ENCODE results near the gene RNF175. TPM values are rescaled to one million over a fixed set of nuclear protein-coding genes. Genes with fewer than 3 reads are reported as not detected.

The RNF175 gene
- polyA plus RNA-seq, 1 donor from 2014 or later, result 30.1 TPM

GRCh38 chr4:153728660-153729059, 31.2 kb downstream of the RNF175 start:
- TF ChIP-seq REST (IDR thresholded peaks at IDR 0.05; ENCODE audit: borderline replicate concordance) (no peak), TAF1 (IDR thresholded peaks at IDR 0.05; ENCODE audit: low read depth) (no peak), SMC3 (conservative IDR thresholded peaks at IDR 0.05; ENCODE audit: poor library complexity) (no peak), EZH2 (IDR thresholded peaks at IDR 0.05; ENCODE audit: borderline replicate concordance, insufficient read depth, low read length, poor library complexity, severe bottlenecking) (no peak), MXI1 (conservative IDR thresholded peaks at IDR 0.05; ENCODE audit: poor library complexity, severe bottlenecking) (no peak), CTCF (IDR thresholded peaks at IDR 0.05; ENCODE audit: poor library complexity, severe bottlenecking) (no peak), RAD21 (conservative IDR thresholded peaks at IDR 0.05) (no peak)

GRCh38 chr4:153728151-153728550, 31.7 kb downstream of the RNF175 start:
- no peaks in the 10 kb centered on the region for H3F3A ChIP-seq (ENCODE audit: insufficient read depth, low read length, poor library complexity, severe bottlenecking)
- H3K27ac ChIP-seq (ENCODE audit: low read length), result no peak overlapping the region
- no peaks in the 10 kb centered on the region for H4K20me1 ChIP-seq (ENCODE audit: insufficient read depth)
- H2AFZ ChIP-seq (ENCODE audit: low read depth, low read length), result no peak overlapping the region
- no peaks in the 10 kb centered on the region for H3K9me3 ChIP-seq (ENCODE audit: low read length)
- no peak overlapping the region for H3K9ac ChIP-seq (ENCODE audit: low read length)
- H3K27me3 ChIP-seq (ENCODE audit: insufficient read depth, low read depth, low read length), result no peaks in the 10 kb centered on the region
- H3K79me2 ChIP-seq (replicated peaks; ENCODE audit: insufficient read depth, low read length), result no peaks in the 10 kb centered on the region
- H3K4me3 ChIP-seq (ENCODE audit: low read length), result no peak overlapping the region
- H3K36me3 ChIP-seq (ENCODE audit: insufficient read depth, low read length), result no peaks in the 10 kb centered on the region
- no peaks in the 10 kb centered on the region for H3K9me2 ChIP-seq (ENCODE audit: insufficient read depth, low read length)
- no peak overlapping the region for H3K4me2 ChIP-seq (ENCODE audit: low read length)
- TF ChIP-seq MXI1 (conservative IDR thresholded peaks at IDR 0.05; ENCODE audit: poor library complexity, severe bottlenecking) (no peak), REST (IDR thresholded peaks at IDR 0.05; ENCODE audit: borderline replicate concordance) (no peak), EP300 (conservative IDR thresholded peaks at IDR 0.05; ENCODE audit: poor library complexity, severe bottlenecking) (no peak), RAD21 (conservative IDR thresholded peaks at IDR 0.05) (no peak), POLR2AphosphoS5 (IDR thresholded peaks at IDR 0.05) (no peak), EZH2 (IDR thresholded peaks at IDR 0.05; ENCODE audit: borderline replicate concordance, insufficient read depth, low read length, poor library complexity, severe bottlenecking) (no peak), SMC3 (conservative IDR thresholded peaks at IDR 0.05; ENCODE audit: poor library complexity) (no peak), CTCF (IDR thresholded peaks at IDR 0.05; ENCODE audit: poor library complexity, severe bottlenecking) (no peak), TAF1 (IDR thresholded peaks at IDR 0.05; ENCODE audit: low read depth) (no peak)

More at GRCh38 chr4:153728660-153729059, 31.2 kb downstream of the RNF175 start:
- Histone ChIP-seq H3K27me3 (ENCODE audit: insufficient read depth, low read depth, low read length) (no peaks in the 10 kb centered on the region), H3F3A (ENCODE audit: insufficient read depth, low read length, poor library complexity, severe bottlenecking) (no peaks in the 10 kb centered on the region), H3K27ac (ENCODE audit: low read length) (no peak overlapping the region), H3K9me3 (ENCODE audit: low read length) (no peaks in the 10 kb centered on the region), H4K20me1 (ENCODE audit: insufficient read depth) (no peaks in the 10 kb centered on the region), H3K9me2 (ENCODE audit: insufficient read depth, low read length) (no peaks in the 10 kb centered on the region), H2AFZ (ENCODE audit: low read depth, low read length) (no peak overlapping the region), H3K9ac (ENCODE audit: low read length) (no peak overlapping the region), H3K4me2 (ENCODE audit: low read length) (no peak overlapping the region), H3K4me3 (ENCODE audit: low read length) (no peak overlapping the region), H3K36me3 (ENCODE audit: insufficient read depth, low read length) (no peaks in the 10 kb centered on the region), H3K79me2 (replicated peaks; ENCODE audit: insufficient read depth, low read length) (no peaks in the 10 kb centered on the region)

All from neural cell (in vitro differentiated cells).